Measurements from ENCODE around the gene CD4.
"Not testable (repeated sequence)": the region's sequence is repeated elsewhere in the genome, so short reads cannot be mapped to it uniquely, and the experiment has no call there.

CD4 gene

DNA sequence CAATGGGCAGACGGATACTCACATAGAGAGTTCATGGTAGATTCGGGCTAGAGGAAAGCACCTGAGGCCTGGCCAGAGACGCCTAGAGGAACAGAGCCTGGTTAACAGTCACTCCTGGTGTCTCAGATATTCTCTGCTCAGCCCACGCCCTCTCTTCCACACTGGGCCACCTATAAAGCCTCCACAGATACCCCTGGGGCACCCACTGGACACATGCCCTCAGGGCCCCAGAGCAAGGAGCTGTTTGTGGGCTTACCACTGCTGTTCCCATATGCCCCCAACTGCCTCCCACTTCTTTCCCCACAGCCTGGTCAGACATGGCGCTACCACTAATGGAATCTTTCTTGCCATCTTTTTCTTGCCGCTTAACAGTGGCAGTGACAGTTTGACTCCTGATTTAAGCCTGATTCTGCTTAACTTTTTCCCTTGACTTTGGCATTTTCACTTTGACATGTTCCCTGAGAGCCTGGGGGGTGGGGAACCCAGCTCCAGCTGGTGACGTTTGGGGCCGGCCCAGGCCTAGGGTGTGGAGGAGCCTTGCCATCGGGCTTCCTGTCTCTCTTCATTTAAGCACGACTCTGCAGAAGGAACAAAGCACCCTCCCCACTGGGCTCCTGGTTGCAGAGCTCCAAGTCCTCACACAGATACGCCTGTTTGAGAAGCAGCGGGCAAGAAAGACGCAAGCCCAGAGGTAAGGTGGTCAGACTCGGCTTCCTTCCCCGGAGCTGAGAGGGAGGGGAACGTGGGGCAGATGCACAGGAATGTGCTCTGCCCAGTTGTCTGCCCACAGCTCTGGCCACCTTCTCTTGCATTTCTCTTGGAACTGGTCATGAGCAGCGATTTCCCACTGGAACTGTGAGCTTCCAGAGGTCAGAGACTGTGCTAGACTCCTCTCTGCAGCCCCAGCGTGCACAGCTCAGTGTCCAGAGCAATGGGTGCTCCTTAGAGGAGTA, at the start of gene CD4:
CD4 (plus strand) TSS at position 557 of the 953 bp plus-strand sequence. CDS start 10,611 bp downstream, outside the sequence.
- DNase-seq, result no peak

- DNase-seq, result not testable (repeated sequence)
Measured at GRCh38 chr12:6742080-6742479, 47.2 kb upstream of the CD4 start.

- DNase-seq, result no peak
Measured at GRCh38 chr12:6742834-6743233, 46.5 kb upstream of the CD4 start.

DNA sequence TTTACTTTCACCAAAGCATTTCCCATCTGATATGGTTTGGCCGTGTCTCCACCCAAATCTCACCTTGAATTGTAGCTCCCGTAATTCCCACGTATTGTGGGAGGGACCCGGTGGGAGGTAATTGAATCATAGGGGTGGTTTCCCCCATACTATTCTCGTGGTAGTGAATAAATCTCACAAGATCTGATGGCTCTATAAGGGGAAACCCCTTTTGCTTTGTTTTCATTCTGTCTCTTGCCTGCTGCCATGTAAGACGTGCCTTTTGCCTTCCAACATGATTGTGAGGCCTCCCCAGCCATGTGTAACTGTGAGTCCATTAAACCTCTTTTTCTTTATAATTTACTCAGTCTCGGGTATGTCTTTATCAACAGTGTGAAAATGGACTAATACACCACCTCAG, 46.0 kb upstream of the CD4 start:
- DNase-seq, result not testable (repeated sequence)

DNA sequence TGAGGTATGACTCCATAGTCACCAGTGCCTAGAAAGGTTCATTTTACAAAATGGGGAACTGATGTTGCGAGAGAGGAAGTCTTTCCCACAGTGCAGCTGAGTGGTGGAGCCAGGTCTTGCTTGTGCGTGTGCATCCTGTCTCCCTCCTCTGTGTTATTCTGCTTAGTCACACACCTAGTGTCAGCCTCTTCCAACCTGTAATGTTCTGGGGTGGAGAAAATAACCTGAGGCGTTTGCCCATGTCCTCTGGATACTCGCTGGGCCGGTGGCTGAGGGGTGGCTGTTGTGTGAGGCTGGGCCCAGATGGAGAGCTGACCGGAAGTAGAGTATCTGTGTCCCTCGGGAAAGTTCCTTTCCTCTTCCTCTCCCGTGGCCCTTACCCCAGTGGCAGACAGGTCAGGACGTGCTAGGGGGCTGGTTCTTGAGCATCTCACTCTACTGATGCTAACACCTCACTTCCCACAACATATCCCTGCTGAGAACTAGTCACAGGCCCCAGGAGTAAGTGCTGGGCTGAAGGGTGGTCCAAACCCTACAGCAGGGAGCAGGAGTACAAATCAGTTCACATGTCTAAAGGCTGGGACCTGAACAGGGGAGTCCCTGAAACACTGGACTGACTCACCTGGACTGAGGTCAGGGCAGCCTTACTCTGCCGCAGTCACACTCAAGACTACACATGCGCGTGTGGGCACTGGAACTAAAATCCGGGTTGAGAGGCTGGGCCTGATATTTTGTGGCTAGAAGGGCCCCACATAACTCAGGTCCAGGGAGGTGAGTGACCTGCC, 43.4 kb upstream of the CD4 start:
- DNase-seq, result no peak

GRCh38 chr12:6747216-6747615, 42.1 kb upstream of the CD4 start:
- DNase-seq, result no peak

DNA sequence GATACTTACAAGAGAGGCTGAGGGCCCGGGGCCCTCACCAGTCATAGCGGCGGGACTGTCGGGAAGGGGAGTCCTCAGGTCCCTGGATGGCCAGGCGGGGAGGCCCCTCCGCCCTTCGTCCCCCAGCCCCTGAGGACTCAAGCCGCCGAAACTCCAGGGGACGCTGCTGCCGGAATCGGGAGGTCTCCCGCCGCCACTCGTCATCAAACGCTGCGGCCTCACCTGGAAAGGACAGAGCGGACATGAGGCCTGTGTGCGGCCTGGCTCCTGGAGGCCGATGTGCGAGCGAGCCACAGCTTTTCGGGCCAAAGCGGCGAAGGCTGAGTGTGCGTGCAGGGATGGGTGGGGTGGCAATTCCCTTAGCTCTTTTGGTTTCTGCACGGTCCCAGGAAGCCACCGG, 40.6 kb upstream of the CD4 start:
- no peak for DNase-seq

DNA sequence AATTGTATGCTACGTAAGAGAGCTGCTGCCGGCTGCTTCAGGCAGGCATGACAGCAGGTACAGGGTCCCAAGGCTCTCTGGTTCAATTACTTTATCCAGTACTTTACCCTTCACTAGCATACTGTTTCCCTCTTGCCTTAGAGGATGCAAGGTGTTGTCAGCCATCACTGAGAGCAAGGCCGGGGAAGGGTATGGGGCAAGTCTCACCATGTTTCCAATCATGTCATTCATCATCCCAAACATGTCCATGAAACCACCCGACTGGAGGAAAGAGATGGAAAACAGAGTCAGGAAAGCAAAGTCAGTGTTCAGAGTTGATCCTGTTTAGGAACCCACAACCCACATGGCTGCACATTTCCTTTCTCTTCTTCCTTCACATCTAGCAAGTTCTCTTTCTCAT, 38.8 kb upstream of the CD4 start:
- no peak for DNase-seq

DNA sequence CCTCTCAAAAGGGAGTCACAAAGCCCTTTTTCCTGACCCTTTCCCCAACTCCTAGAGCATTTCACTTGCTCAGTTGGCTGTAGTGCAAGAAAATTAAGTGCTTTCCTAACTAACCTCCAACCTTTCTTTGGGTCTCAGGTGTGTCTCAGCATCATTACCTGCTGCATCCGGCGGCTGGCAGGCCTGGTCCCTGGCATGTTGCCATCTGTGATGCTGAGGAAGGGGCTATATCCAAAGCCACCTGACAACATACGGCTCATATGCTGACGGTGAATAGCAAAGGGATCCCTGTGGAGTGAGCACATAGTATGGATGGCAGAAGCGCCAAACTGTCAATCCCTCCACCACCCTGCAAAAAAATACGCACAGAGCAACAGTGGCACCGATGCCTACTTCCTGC, 37.6 kb upstream of the CD4 start:
- no peak for DNase-seq

DNA sequence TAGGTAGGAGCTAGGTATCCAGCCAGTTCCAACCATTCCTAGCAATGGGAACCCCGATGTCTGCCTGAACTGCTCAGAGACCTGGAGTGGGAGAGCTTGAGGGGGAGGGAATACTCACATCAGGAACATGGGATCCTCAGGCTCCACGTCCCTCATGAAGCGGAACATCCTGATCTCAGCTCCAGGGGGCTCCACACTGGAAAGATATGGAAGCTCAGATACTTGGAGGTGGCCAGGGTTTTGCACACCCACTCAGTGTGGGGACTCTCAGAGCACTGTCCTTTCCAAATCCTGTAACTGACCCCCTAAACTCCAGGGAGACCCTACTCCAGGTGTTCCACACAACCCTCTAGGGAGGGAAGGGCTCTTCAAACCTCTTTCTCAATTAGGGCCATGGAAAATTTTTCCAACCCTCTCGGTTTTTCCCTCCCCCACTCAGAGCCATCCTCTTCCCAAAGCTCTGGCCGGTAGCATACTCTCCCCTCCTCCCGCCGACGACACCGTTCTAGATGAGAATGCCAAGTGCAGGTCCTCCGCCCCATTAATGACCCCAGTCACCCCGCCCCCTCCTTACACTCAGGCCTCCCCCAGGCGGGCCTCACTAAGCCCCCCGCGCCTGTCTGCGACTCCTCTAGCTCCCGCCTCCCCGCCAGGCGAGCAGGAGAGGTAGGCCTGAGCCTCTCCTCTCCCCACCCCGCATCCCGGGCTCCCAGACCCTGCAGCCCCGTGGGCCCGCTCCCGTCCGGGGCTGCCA, 37.0 kb upstream of the CD4 start:
- peak; percentile 29 for DNase-seq

GRCh38 chr12:6752921-6753771, 36.2 kb upstream of the CD4 start, which contains the start of gene MLF2:
MLF2 (minus strand) TSS chr12:6753141; CDS start chr12:6752334, 807 bp downstream.
- peak; percentile 98 for DNase-seq

DNA sequence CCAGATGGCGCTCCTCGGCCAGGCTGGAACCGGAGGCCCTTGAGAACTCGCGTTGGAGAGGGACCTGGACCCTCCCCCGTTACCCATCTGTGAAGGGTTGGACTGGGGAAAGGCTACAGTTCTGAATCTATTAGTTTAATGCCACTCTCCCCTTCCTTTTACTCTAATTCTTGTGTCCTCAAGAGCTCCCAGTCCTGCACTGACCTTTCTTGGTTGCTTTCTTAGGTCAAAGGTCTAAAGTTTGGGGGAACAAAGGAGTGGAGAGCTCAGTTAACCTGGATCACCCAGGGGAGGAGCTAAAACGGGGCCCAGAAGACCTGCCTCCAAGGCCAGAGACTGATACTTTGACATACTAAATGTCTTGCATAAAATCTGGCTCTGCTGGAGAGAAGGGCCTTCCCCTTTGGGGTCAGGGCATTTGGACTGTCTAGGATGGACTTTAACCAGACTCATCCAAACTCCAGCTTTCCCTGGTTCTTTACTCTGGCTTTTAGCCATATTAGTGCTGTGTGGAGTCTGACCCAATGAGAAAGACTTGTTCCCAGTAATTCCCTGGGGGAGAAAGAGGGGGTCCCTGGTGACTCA, 35.5 kb upstream of the CD4 start:
- DNase-seq, result no peak

DNA sequence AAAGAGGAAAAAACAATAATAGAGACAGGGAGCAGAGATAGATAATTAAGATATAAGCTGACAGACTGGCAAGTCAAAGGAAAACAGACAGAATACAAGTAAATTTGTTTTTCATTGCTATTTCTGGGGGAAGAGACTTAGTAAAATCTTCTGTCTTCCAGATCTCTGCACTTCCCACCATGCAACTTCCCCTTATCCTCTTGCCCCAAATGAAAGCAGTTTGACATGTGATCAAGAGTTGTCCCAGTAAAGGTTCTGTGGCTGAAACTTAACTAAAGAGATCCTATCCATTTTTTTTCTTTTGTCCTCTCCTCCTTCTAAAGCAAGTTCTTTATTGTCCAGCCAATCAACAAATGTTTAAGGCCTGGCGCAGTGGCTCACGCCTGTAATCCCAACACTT, 34.9 kb upstream of the CD4 start:
- no peak for DNase-seq

DNA sequence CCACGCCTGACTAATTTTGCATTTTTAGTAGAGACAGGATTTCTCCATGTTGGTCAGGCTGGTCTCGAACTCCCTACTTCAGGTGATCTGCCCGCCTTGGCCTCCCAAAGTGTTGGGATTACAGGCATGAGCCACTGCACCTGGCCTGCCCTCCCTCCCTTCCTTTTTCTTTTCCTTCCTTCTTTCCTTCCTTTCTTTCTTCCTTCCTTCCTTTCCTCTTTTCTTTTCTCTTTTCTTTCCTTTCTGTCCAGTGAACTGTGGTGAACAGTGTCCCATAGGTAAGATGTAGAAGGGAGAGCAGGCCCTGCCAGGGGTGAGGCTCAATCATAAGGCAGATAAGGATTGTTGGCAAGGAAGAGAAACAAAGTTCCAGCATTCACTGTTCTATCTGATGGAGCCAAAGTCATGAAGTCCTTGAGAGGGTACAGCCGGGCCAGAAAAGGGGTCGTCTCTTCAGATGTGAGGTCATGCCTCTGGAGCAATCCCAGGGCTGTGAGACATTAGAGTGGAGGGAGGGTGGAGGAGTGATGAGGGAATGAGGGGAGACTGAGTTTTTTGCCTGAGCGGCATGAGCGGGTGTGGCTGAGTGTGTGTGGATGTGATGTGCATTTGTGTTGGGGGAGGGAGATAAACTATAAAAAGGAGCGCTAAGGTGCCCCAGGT, 32.2 kb upstream of the CD4 start:
- DNase-seq, result no peak

- DNase-seq, result no peak
Measured at GRCh38 chr12:6758506-6759095, 30.7 kb upstream of the CD4 start.

DNA sequence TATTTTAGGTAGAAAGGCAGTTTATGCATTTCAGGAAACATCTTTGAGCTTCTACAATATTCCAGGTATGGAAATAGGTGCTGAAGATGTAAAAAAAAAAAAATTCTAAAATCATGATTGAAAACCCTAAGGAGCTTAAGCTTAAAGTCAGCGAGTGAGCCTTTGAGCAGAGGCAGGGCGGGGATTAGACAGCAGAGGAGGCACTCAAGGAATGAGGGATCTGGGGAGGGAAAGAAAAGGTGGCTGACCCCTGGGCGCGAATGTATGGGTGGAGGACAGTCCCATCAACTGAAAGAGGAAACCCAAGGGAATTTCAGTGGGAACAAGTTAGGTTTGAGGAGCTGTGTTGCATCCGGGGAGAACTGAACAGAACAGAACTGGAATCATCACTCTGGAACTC, 29.6 kb upstream of the CD4 start:
- no peak for DNase-seq

DNA sequence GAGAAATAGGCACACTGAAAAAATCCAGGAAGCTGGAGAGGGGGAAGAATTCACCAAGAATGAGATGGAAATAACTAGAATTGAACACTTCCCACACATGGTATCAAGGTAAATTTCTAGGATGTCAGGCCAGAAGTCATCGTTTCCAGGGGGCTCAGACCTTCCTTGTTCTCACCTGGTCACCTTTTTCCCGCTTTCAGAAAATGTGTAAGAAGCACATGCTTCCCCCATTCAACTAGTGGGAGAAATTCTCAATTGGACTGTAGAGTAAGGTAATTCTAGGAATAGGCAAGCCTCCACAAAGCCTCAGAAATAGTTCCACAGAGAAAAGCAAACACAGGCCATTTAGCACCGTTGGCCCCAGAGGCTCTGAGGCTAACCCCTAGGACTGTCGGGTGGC, 25.9 kb upstream of the CD4 start:
- no peak for DNase-seq

GRCh38 chr12:6764011-6764828, 25.1 kb upstream of the CD4 start:
- DNase-seq, result peak; percentile 98

- DNase-seq, result no peak
Measured at GRCh38 chr12:6765048-6765633, 24.2 kb upstream of the CD4 start.
